Colonic mucosa (tissue), 4 donors: ENCODE data around the gene ATXN7. TPM values are rescaled to one million over a fixed set of nuclear protein-coding genes. Genes with fewer than 3 reads are reported as not detected.

Experiments
- DNase-seq: peaks from one replicate; pipeline ENCODE4 v3.0.0-alpha.2; 2020
- H3K27ac ChIP-seq: fragments of 200-600 bp; one replicate; pipeline ENCODE4 v1.8.0; 2021
- H3K27me3 ChIP-seq: fragments of 200-600 bp; one replicate; pipeline ENCODE4 v1.8.0; 2021
- H3K36me3 ChIP-seq: fragments of 200-600 bp; one replicate; pipeline ENCODE4 v1.8.0; 2021
- H3K4me1 ChIP-seq: fragments of 200-600 bp; one replicate; pipeline ENCODE4 v1.8.0; 2021; ENCODE audit warnings: mild to moderate bottlenecking
- H3K4me3 ChIP-seq: fragments of 200-600 bp; one replicate; pipeline ENCODE4 v1.8.0; 2021
- H3K9ac ChIP-seq, 2 donors: one replicate each; pipeline ENCODE4 v1.7.0; 2013; ENCODE audit warnings: control low read depth in 2 of 2, low read depth in 2 of 2, low read length in 2 of 2
- H3K9me3 ChIP-seq: fragments of 200-600 bp; one replicate; pipeline ENCODE4 v1.8.0; 2021
- CTCF ChIP-seq: fragments of 200-600 bp; IDR thresholded peaks from one replicate; pipeline ENCODE4 v1.8.0; 2022; ENCODE audit warnings: antibody characterized with exemption, mild to moderate bottlenecking
- intact Hi-C: fragments of 100-400 bp; cut with DNase I; formaldehyde crosslinking; loops from one replicate; pipeline ENCODE4 v1.14.1; 2022
- total RNA-seq, 2 donors: library from RNA; stranded (reverse); fragmentation: NEBNext Ultra II Directional in 1 of 2; extraction: Animal tissue kit (Norgen Biotek cat#: 25700) in 1 of 2; gene quantifications; one replicate each; pipeline ENCODE4 v1.2.1, GENCODE V29; 2021
- donor health status: healthy.
- donor health status: DM: no; HTN: no; CAD: no.
- donor health status: DM: no; HTN: no; CAD: no.

The ATXN7 gene
- total RNA-seq, 2 donors from 2014 or later, result 22.9 to 31.6 TPM

- Histone ChIP-seq H3K27me3 (no peaks in the 10 kb centered on the region), H3K36me3 (no peaks in the 10 kb centered on the region), H3K4me3 (no peak overlapping the region), H3K4me1 (no peaks in the 10 kb centered on the region), H3K9me3 (no peaks in the 10 kb centered on the region), H3K9ac (no peak overlapping the region), H3K27ac (no peak overlapping the region)
- intact Hi-C loops, result no loop called here
- DNase-seq, result no peak
- no peak for TF ChIP-seq CTCF
Observed at GRCh38 chr3:63874769-63875168, 11.1 kb downstream of the ATXN7 start.

- no peaks in the 10 kb centered on the region for H3K36me3 ChIP-seq
- no peak overlapping the region for H3K9ac ChIP-seq
- no peak overlapping the region for H3K4me3 ChIP-seq
- H3K9me3 ChIP-seq, result no peaks in the 10 kb centered on the region
- no peak overlapping the region for H3K27ac ChIP-seq
- no peak for TF ChIP-seq CTCF
- H3K4me1 ChIP-seq, result no peaks in the 10 kb centered on the region
- no peaks in the 10 kb centered on the region for H3K27me3 ChIP-seq
- intact Hi-C loops, result no loop called here
- DNase-seq, result no peak
Observed at GRCh38 chr3:63875510-63875909, 11.8 kb downstream of the ATXN7 start.

GRCh38 chr3:63876260-63876659 lies 12.6 kb downstream of the ATXN7 start:
- no peak for DNase-seq
- TF ChIP-seq CTCF, result no peak
- Histone ChIP-seq H3K9ac (no peak overlapping the region), H3K4me3 (no peak overlapping the region), H3K27ac (no peak overlapping the region), H3K9me3 (no peaks in the 10 kb centered on the region), H3K4me1 (no peaks in the 10 kb centered on the region), H3K36me3 (no peaks in the 10 kb centered on the region), H3K27me3 (no peaks in the 10 kb centered on the region)
- intact Hi-C loops, result no loop called here

DNA sequence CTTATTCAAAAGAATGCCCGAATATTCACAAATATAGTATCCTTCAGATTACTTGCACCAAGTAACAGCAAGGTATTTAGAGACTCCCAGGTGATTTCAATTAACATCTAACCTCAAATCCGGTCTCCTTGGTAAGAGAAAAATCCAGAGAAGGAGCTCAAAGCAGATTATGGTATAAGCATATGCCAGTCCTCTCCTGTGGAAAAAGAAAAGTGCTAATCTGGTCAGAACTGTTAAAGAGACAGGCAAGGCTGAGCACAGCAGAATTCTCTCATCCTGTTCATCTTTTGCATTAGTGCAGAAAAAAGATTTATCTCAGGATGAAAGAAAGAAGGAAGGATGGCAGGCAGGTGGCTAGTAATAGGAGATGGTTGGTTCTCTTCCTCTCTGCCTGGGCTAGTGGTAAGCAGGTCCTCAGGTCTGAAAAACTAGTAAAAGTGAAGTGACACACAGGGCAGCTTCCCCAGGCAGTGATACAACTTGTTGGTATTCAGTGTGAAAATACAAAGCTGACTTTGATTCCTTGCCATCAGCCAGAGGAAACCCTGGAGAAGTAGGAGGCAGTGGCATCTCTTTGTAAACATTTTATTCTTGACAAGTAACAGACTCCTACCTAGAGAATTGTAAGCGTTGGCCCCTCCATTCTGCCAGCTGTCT lies 14.2 kb downstream of the ATXN7 start:
- intact Hi-C loops, result no loop called here
- H3K27me3 ChIP-seq, result no peaks in the 10 kb centered on the region
- H3K9ac ChIP-seq, result no peak overlapping the region
- no peaks in the 10 kb centered on the region for H3K4me1 ChIP-seq
- no peaks in the 10 kb centered on the region for H3K9me3 ChIP-seq
- DNase-seq, result no peak
- no peaks in the 10 kb centered on the region for H3K36me3 ChIP-seq
- H3K4me3 ChIP-seq, result no peak overlapping the region
- no peak for TF ChIP-seq CTCF
- H3K27ac ChIP-seq, result no peak overlapping the region

- H3K27ac ChIP-seq, result no peak overlapping the region
- DNase-seq, result no peak
Observed at GRCh38 chr3:63878394-63879060, 14.9 kb downstream of the ATXN7 start.

More at GRCh38 chr3:63878394-63879060, 14.9 kb downstream of the ATXN7 start:
- intact Hi-C loops, result no loop called here
- Histone ChIP-seq H3K4me3 (no peak overlapping the region), H3K9ac (no peak overlapping the region), H3K4me1 (no peaks in the 10 kb centered on the region), H3K36me3 (no peaks in the 10 kb centered on the region), H3K9me3 (no peaks in the 10 kb centered on the region), H3K27me3 (no peaks in the 10 kb centered on the region)
- no peak for TF ChIP-seq CTCF
